Tibial nerve (tissue), 4 donors: ENCODE data around the gene RPTOR. TPM values are rescaled to one million over a fixed set of nuclear protein-coding genes. Genes with fewer than 3 reads are reported as not detected.

ENCODE experiments used
- DNase-seq, 2 donors: peaks; one replicate each; pipeline ENCODE4 v3.0.0-alpha.2; 2019; ENCODE audit warnings: low spot score in 2 of 2
- H3K27ac ChIP-seq, 4 donors: fragments of 200-600 bp; sonication (generic) in 3 of 4; one replicate each; pipeline ENCODE4 v1.5.1; 2017 to 2019; ENCODE audit warnings: mild to moderate bottlenecking in 1 of 4
- H3K27me3 ChIP-seq, 2 donors: fragments of 200-600 bp; sonication (generic) in 1 of 2; one replicate each; pipeline versions ENCODE4 v1.5.1 to v1.6.0; 2017 to 2019
- H3K36me3 ChIP-seq, 3 donors: fragments of 200-600 bp; sonication (generic); one replicate each; pipeline ENCODE4 v1.5.1; 2018 to 2019
- H3K4me1 ChIP-seq, 4 donors: fragments of 200-600 bp; sonication (generic) in 3 of 4; one replicate each; pipeline ENCODE4 v1.5.1; 2017 to 2019
- H3K4me3 ChIP-seq, 4 donors: fragments of 200-600 bp; sonication (generic) in 3 of 4; one replicate each; pipeline ENCODE4 v1.5.1; 2017 to 2019; ENCODE audit warnings: mild to moderate bottlenecking in 1 of 4, moderate library complexity in 1 of 4
- H3K9me3 ChIP-seq, 4 donors: fragments of 200-600 bp; sonication (generic) in 3 of 4; one replicate each; pipeline ENCODE4 v1.5.1; 2017 to 2019
- EP300 ChIP-seq, 2 donors: sonication (generic); formaldehyde crosslinking; IDR thresholded peaks; one replicate each; pipeline ENCODE4 v1.6.1; 2017; ENCODE audit warnings: antibody characterized with exemption in 2 of 2, mild to moderate bottlenecking in 1 of 2
- POLR2A ChIP-seq, 2 donors: fragments of 450-650 bp; IDR thresholded peaks; one replicate each; pipeline ENCODE4 v1.6.1; 2017; ENCODE audit warnings: antibody characterized with exemption in 2 of 2, mild to moderate bottlenecking in 2 of 2, moderate library complexity in 2 of 2
- WGBS, 2 donors: methylation state at CpG; one replicate each; pipeline ENCODE4 v1.1.5; 2018; 5-methylcytosine and 5-hydroxymethylcytosine counted together
- total RNA-seq, 4 donors: library from RNA; depleted of rRNA; stranded (reverse); fragments of >200 nt; gene quantifications; one replicate each; pipeline ENCODE4 v1.1.0, GENCODE V29; 2016
- TF ChIP-seq, protein P1 (sequence below), 5 experiments: fragments of 200-600 bp in 3 of 5; fragments of 450-650 bp in 2 of 5; sonication (generic) in 3 of 5; IDR thresholded peaks; one replicate each; pipeline ENCODE4 v1.5.1; 2016 to 2019; ENCODE audit warnings: antibody characterized with exemption in 5 of 5, mild to moderate bottlenecking in 3 of 5, moderate library complexity in 2 of 5

RPTOR gene
- total RNA-seq, 4 donors from 2014 or later, result 34.7 to 56.4 (median 40.1) TPM

DNA sequence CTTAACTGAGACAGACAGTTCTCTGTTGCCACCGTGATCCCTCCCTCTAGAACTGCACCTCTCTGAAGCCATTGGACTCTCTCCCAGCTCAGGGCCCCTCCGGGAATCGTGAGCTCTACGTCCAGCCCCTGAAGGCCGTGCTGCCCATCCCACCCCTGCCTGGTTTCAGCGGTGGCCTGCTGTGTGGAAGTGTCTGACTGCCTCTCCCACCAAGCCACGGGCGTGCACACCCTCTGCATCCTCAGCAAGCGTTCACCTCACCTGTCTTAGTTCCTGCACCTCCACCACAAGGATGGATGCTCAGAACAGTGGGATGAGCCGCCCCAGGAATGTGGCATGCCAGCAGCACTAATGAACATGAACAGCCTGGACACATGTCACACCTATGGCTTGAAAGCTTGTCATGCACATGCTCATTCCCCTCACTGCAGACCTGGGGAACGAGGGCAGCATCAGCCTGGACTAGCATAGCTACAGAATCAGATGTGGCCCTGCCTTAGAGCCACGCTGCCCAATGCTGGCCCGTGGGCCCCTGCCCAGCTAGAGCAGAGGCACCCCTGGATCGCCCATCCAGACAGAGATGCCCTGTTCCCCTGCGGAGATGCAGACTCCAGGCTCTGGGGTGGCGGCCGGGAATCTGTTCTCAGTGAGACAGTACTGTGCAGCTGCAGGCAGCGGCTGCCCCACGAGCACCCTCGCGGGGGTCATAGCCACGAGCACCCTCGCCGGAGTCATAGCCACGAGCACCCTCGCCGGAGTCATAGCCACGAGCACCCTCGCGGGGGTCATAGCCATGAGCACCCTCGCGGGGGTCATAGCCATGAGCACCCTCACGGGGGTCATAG lies 373.3 kb downstream of the RPTOR start:
- no peak for TF ChIP-seq POLR2A (IDR thresholded peaks at IDR 0.05)
- TF ChIP-seq, protein P1, sequence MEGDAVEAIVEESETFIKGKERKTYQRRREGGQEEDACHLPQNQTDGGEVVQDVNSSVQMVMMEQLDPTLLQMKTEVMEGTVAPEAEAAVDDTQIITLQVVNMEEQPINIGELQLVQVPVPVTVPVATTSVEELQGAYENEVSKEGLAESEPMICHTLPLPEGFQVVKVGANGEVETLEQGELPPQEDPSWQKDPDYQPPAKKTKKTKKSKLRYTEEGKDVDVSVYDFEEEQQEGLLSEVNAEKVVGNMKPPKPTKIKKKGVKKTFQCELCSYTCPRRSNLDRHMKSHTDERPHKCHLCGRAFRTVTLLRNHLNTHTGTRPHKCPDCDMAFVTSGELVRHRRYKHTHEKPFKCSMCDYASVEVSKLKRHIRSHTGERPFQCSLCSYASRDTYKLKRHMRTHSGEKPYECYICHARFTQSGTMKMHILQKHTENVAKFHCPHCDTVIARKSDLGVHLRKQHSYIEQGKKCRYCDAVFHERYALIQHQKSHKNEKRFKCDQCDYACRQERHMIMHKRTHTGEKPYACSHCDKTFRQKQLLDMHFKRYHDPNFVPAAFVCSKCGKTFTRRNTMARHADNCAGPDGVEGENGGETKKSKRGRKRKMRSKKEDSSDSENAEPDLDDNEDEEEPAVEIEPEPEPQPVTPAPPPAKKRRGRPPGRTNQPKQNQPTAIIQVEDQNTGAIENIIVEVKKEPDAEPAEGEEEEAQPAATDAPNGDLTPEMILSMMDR (IDR thresholded peaks at IDR 0.05), result no peak
- no peak for TF ChIP-seq EP300 (IDR thresholded peaks at IDR 0.05)
- H3K9me3 ChIP-seq, result no peaks in the 10 kb centered on the region
- H3K27me3 ChIP-seq, result no peaks in the 10 kb centered on the region
- H3K4me3 ChIP-seq, result no peak overlapping the region
- peaks cover 0 to 4% (median 0%) of the 10 kb centered on the region in 4 donors for H3K4me1 ChIP-seq
- 87 to 88% methylated on average over 22 to 24 of the region's 33 CpGs for WGBS, 2 donors
- no peak overlapping the region for H3K27ac ChIP-seq
- peaks cover 0 to 78% (median 0%) of the 10 kb centered on the region in 3 donors for H3K36me3 ChIP-seq
- no peak for DNase-seq

GRCh38 chr17:80918731-80919130 lies 374.1 kb downstream of the RPTOR start:
- H3K4me1 ChIP-seq, result peaks cover 0 to 4% (median 0%) of the 10 kb centered on the region in 4 donors
- no peak overlapping the region for H3K4me3 ChIP-seq
- H3K27me3 ChIP-seq, result no peaks in the 10 kb centered on the region
- no peaks in the 10 kb centered on the region for H3K9me3 ChIP-seq
- WGBS, 2 donors, result 75 to 87% methylated on average over 15 of the region's 15 CpGs
- no peak for DNase-seq
- peak overlapping the region in 1 of 4 donors; percentile 67 for H3K27ac ChIP-seq
- peaks cover 0 to 78% (median 3%) of the 10 kb centered on the region in 3 donors for H3K36me3 ChIP-seq
- no peak for TF ChIP-seq EP300 (IDR thresholded peaks at IDR 0.05)
- TF ChIP-seq, protein P1 (IDR thresholded peaks at IDR 0.05), result no peak
- TF ChIP-seq POLR2A (IDR thresholded peaks at IDR 0.05), result no peak

DNA sequence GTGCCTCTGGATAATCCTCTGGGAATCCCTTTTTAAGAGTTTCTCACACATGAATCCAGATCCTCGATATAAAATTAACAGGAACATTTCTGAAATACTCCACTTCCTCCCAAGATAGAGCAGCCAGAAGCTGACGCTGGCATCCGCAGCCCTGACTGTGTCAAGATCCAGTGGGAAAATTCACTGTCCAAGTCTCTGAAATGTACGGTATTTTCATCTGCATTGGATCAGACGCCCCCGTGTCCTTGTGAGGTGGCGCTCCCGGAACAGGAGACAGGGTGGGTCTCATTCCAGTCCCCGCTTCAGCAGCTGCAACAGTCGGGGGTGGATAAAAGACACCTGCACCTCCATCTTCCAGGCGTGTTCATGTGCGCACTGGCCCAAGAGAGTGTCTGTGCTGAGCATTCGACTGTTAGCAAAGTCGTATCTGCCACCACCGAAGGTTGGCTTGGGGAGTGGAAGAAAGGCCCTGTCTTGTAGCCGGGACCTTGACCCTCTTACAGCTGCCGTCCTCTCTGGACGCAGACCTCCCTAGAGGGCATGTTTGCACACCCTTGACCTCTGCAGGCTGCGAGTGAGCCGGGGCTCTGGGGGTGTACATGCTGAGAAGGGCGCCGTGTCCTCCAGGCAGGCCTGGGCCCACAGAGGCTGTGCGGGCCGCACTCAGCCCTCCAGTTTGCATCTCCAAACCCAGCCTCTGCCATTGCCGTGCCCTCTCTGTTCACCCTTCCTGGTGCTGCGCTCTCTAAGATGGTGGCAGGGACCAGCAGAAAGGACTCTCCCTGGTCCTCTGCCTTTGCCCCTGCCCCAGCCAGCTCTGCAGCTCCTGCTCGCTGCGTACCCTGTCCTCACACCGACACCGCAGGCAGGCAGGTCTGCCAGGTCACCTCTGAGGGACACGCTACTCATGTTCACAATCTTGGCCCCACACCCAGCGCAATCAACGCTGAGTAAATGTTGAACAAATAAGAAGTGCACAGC lies 375.0 kb downstream of the RPTOR start:
- DNase-seq, result no peak
- no peak overlapping the region for H3K4me3 ChIP-seq
- peak overlapping the region in 2 of 4 donors; percentile 42 to 67 for H3K27ac ChIP-seq
- peaks cover 0 to 4% (median 0%) of the 10 kb centered on the region in 4 donors for H3K4me1 ChIP-seq
- 60 to 74% methylated on average over 33 of the region's 33 CpGs for WGBS, 2 donors
- no peaks in the 10 kb centered on the region for H3K27me3 ChIP-seq
- peaks cover 0 to 79% (median 4%) of the 10 kb centered on the region in 3 donors for H3K36me3 ChIP-seq
- TF ChIP-seq POLR2A (IDR thresholded peaks at IDR 0.05) (no peak), EP300 (IDR thresholded peaks at IDR 0.05) (no peak)
- TF ChIP-seq, protein P1 (IDR thresholded peaks at IDR 0.05), result no peak
- no peaks in the 10 kb centered on the region for H3K9me3 ChIP-seq

DNA sequence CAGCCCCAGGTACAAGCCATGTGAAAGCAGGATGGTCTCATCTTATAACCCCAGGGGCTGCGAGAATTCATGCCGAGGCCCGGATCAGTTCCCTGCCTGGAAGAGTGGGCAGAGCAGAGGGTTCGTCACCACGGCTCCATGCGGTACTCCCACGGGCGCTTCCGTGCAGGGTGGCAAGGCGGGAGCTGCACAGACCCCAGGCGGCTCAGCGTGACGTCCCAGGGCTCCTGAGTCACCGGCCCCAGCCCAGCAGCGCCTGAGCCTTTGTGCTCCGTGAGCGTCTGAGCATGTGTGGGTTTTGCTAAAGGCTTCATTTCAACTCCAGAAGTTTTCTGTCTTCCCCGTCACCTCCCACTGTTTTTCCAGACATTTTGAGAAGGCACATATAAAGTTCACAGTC lies 375.8 kb downstream of the RPTOR start:
- TF ChIP-seq, protein P1 (IDR thresholded peaks at IDR 0.05), result no peak
- TF ChIP-seq EP300 (IDR thresholded peaks at IDR 0.05), result no peak
- TF ChIP-seq POLR2A (IDR thresholded peaks at IDR 0.05), result no peak

More for the DNA sequence above, 375.8 kb downstream of the RPTOR start:
- H3K27me3 ChIP-seq, result no peaks in the 10 kb centered on the region
- H3K4me3 ChIP-seq, result no peak overlapping the region
- peaks cover 0 to 4% (median 0%) of the 10 kb centered on the region in 4 donors for H3K4me1 ChIP-seq
- no peaks in the 10 kb centered on the region for H3K9me3 ChIP-seq
- 78 to 79% methylated on average over 17 to 18 of the region's 18 CpGs for WGBS, 2 donors
- H3K36me3 ChIP-seq, result peaks cover 0 to 83% (median 9%) of the 10 kb centered on the region in 3 donors
- DNase-seq, result no peak
- peak overlapping the region in 2 of 4 donors; percentile 42 to 67 for H3K27ac ChIP-seq
